ENCODE results near the gene CEP41.

- no peak for TF ChIP-seq AFF4 (CRISPR knock-in tag; IDR thresholded peaks at IDR 0.05; ENCODE audit: borderline replicate concordance)
- TF ChIP-seq JUN (CRISPR knock-in tag; IDR thresholded peaks at IDR 0.05): no peak
- TF ChIP-seq CREB1 (CRISPR knock-in tag; IDR thresholded peaks at IDR 0.05): no peak
- TF ChIP-seq, protein P1, sequence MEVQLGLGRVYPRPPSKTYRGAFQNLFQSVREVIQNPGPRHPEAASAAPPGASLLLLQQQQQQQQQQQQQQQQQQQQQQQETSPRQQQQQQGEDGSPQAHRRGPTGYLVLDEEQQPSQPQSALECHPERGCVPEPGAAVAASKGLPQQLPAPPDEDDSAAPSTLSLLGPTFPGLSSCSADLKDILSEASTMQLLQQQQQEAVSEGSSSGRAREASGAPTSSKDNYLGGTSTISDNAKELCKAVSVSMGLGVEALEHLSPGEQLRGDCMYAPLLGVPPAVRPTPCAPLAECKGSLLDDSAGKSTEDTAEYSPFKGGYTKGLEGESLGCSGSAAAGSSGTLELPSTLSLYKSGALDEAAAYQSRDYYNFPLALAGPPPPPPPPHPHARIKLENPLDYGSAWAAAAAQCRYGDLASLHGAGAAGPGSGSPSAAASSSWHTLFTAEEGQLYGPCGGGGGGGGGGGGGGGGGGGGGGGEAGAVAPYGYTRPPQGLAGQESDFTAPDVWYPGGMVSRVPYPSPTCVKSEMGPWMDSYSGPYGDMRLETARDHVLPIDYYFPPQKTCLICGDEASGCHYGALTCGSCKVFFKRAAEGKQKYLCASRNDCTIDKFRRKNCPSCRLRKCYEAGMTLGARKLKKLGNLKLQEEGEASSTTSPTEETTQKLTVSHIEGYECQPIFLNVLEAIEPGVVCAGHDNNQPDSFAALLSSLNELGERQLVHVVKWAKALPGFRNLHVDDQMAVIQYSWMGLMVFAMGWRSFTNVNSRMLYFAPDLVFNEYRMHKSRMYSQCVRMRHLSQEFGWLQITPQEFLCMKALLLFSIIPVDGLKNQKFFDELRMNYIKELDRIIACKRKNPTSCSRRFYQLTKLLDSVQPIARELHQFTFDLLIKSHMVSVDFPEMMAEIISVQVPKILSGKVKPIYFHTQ (CRISPR knock-in tag; IDR thresholded peaks at IDR 0.05): no peak
Observed at GRCh38 chr7:130421684-130422083, 19.1 kb downstream of the CEP41 start.
